H1 (cell line): ENCODE measurements around the gene BBLN. TPM values are rescaled to one million over a fixed set of nuclear protein-coding genes. Genes with fewer than 3 reads are reported as not detected.

Experiments
- CTCF ChIA-PET: fragments of 300-600 bp; sonication (Branson Sonifier 250); formaldehyde crosslinking; loops from one replicate; lab custom pipeline; 2021; ENCODE audit not compliant: partially characterized antibody; lab: Charles Lee
- POLR2A ChIA-PET: fragments of 300-600 bp; sonication (Branson Sonifier 250); formaldehyde crosslinking; loops from one replicate; lab custom pipeline; 2021; ENCODE audit warnings: inconsistent platforms; ENCODE audit not compliant: partially characterized antibody; lab: Charles Lee
- DNase-seq, 2 experiments: peaks; one replicate each; pipeline versions ENCODE4 v3.0.0 to v3.0.0-alpha.2; 2010 to 2022; ENCODE audit warnings: low spot score in 2 of 2, low read depth in 1 of 2, mixed read lengths in 1 of 2
- FAIRE-seq: peaks from 2 replicates; lab custom pipeline; 2011; peaks lifted over from hg19 to GRCh38; lab: Jason Lieb, UNC
- H2AFZ ChIP-seq: 2 replicates; pipeline ENCODE4 v1.8.1; 2012; ENCODE audit warnings: low read length, inconsistent platforms
- H2AK5ac ChIP-seq: 2 replicates; pipeline ENCODE4 v1.6.1; 2013; ENCODE audit warnings: low read depth, low read length
- H2BK120ac ChIP-seq: replicated peaks from 2 replicates; pipeline ENCODE3; 2013; ENCODE audit warnings: low read depth, low read length, inconsistent platforms
- H2BK12ac ChIP-seq: 2 replicates; pipeline ENCODE4 v1.6.1; 2013; ENCODE audit warnings: low read depth, low read length
- H2BK15ac ChIP-seq: 2 replicates; pipeline ENCODE4 v1.6.1; 2013; ENCODE audit warnings: low read length
- H2BK20ac ChIP-seq: 2 replicates; pipeline ENCODE4 v1.6.1; 2013; ENCODE audit warnings: low read length
- H2BK5ac ChIP-seq: 2 replicates; pipeline ENCODE4 v1.6.1; 2013; ENCODE audit warnings: low read depth, low read length
- H3K14ac ChIP-seq: 2 replicates; pipeline ENCODE4 v1.6.1; 2013; ENCODE audit warnings: inconsistent platforms; ENCODE audit not compliant: insufficient read length
- H3K18ac ChIP-seq: 2 replicates; pipeline ENCODE4 v1.6.1; 2013; ENCODE audit warnings: low read length; ENCODE audit errors: extremely low read depth
- H3K23ac ChIP-seq: 2 replicates; pipeline ENCODE4 v1.6.1; 2013; ENCODE audit warnings: inconsistent platforms; ENCODE audit not compliant: insufficient read length
- H3K23me2 ChIP-seq: 2 replicates; pipeline ENCODE4 v1.6.1; 2013; ENCODE audit warnings: low read depth, low read length
- H3K27ac ChIP-seq: 2 replicates; pipeline ENCODE4 v1.6.1; 2011; ENCODE audit warnings: low read depth, low read length, inconsistent platforms
- H3K27me3 ChIP-seq, 4 experiments: replicated peaks in 1 of 4; 1 replicate in 1 of 4; 2 replicates in 3 of 4; pipeline versions ENCODE4 v1.6.1 to v1.8.1; 2011 to 2013; ENCODE audit warnings: low read length in 3 of 4, mild to moderate bottlenecking in 3 of 4, inconsistent platforms in 2 of 4, mixed read lengths in 2 of 4, moderate library complexity in 1 of 4; ENCODE audit not compliant: control insufficient read depth in 3 of 4, insufficient read depth in 3 of 4; ENCODE audit errors: extremely low read depth in 1 of 4
- H3K36me3 ChIP-seq, 4 experiments: 2 replicates each; pipeline versions ENCODE4 v1.6.1 to v1.8.1; 2011 to 2013; ENCODE audit warnings: mild to moderate bottlenecking in 4 of 4, low read length in 3 of 4, moderate library complexity in 2 of 4, control low read depth in 1 of 4, inconsistent platforms in 1 of 4; ENCODE audit not compliant: insufficient read depth in 4 of 4, control insufficient read depth in 2 of 4
- H3K4ac ChIP-seq: replicated peaks from 2 replicates; pipeline ENCODE3; 2013; ENCODE audit warnings: low read length, low read depth, mixed read lengths, inconsistent platforms; ENCODE audit not compliant: insufficient read length
- H3K4me1 ChIP-seq, 4 experiments: replicated peaks in 1 of 4; 1 replicate in 1 of 4; 2 replicates in 3 of 4; pipeline versions ENCODE4 v1.6.1 to v1.8.1; 2011 to 2013; ENCODE audit warnings: low read length in 3 of 4, inconsistent platforms in 2 of 4, mixed read lengths in 1 of 4; ENCODE audit not compliant: insufficient read depth in 4 of 4, control insufficient read depth in 3 of 4
- H3K4me2 ChIP-seq, 2 experiments: 2 replicates each; pipeline versions ENCODE4 v1.6.1 to v1.8.1; 2011 to 2013; ENCODE audit warnings: low read depth in 2 of 2, low read length in 2 of 2, control low read depth in 1 of 2, inconsistent platforms in 1 of 2, mild to moderate bottlenecking in 1 of 2; ENCODE audit not compliant: insufficient read depth in 1 of 2
- H3K4me3 ChIP-seq, 4 experiments: fragments of 200-600, 300-600 bp in 1 of 4; sonication (generic), shearing (Covaris generic), sonication (Bioruptor Twin) in 1 of 4; 2 replicates each; pipeline versions ENCODE4 v1.5.1 to v1.8.1; 2011 to 2016; ENCODE audit warnings: low read length in 4 of 4, low read depth in 3 of 4, control low read depth in 2 of 4, inconsistent platforms in 2 of 4, mild to moderate bottlenecking in 2 of 4, mixed read lengths in 1 of 4, moderate library complexity in 1 of 4; ENCODE audit not compliant: insufficient read depth in 2 of 4; ENCODE audit errors: extremely low read depth in 1 of 4
- H3K56ac ChIP-seq: replicated peaks from 2 replicates; pipeline ENCODE3; 2013; ENCODE audit warnings: low read depth, mild to moderate bottlenecking, mixed read lengths, low read length, inconsistent platforms; ENCODE audit not compliant: insufficient read length
- H3K79me1 ChIP-seq: 2 replicates; pipeline ENCODE4 v1.6.1; 2013; ENCODE audit warnings: low read depth, low read length, control low read depth
- H3K79me2 ChIP-seq, 2 experiments: 2 replicates each; pipeline versions ENCODE4 v1.6.1 to v1.8.1; 2012 to 2013; ENCODE audit warnings: low read length in 2 of 2, mild to moderate bottlenecking in 2 of 2, inconsistent platforms in 1 of 2; ENCODE audit not compliant: insufficient read depth in 2 of 2, control insufficient read depth in 1 of 2
- H3K9ac ChIP-seq, 4 experiments: replicated peaks in 1 of 4; 1 replicate in 1 of 4; 2 replicates in 3 of 4; pipeline versions ENCODE4 v1.6.1 to v1.8.1; 2011 to 2013; ENCODE audit warnings: low read depth in 3 of 4, low read length in 3 of 4, control low read depth in 2 of 4, mild to moderate bottlenecking in 2 of 4, moderate library complexity in 2 of 4, inconsistent platforms in 1 of 4; ENCODE audit errors: extremely low read depth in 1 of 4
- H3K9me3 ChIP-seq, 2 experiments: 2 replicates each; pipeline versions ENCODE4 v1.6.1 to v1.8.1; 2012 to 2013; ENCODE audit warnings: mild to moderate bottlenecking in 2 of 2, moderate library complexity in 2 of 2, control low read depth in 1 of 2, inconsistent platforms in 1 of 2, low read depth in 1 of 2, low read length in 1 of 2, mixed read lengths in 1 of 2; ENCODE audit not compliant: insufficient read depth in 2 of 2
- H4K20me1 ChIP-seq, 2 experiments: replicated peaks in 1 of 2; 2 replicates each; pipeline versions ENCODE3 to v1.8.1; 2011 to 2013; ENCODE audit warnings: inconsistent platforms in 2 of 2, low read length in 2 of 2, mild to moderate bottlenecking in 1 of 2; ENCODE audit not compliant: insufficient read depth in 2 of 2, control insufficient read depth in 1 of 2
- H4K5ac ChIP-seq: 2 replicates; pipeline ENCODE4 v1.6.1; 2013; ENCODE audit warnings: low read length, low read depth, mixed read lengths, inconsistent platforms; ENCODE audit not compliant: insufficient read length
- H4K8ac ChIP-seq: 2 replicates; pipeline ENCODE4 v1.8.0; 2013; ENCODE audit warnings: mild to moderate bottlenecking, moderate library complexity, low read length, inconsistent platforms; ENCODE audit not compliant: insufficient read depth; ENCODE audit errors: extremely low read depth
- H4K91ac ChIP-seq: replicated peaks from 2 replicates; pipeline ENCODE3; 2013; ENCODE audit warnings: low read length, mixed read lengths, inconsistent platforms; ENCODE audit not compliant: insufficient read length
- CTBP2 ChIP-seq: IDR thresholded peaks from 2 replicates; pipeline ENCODE4 v1.7.0; 2011; ENCODE audit warnings: borderline replicate concordance, mild to moderate bottlenecking, moderate library complexity, mixed read lengths, low read length; ENCODE audit not compliant: insufficient read depth, insufficient read length
- EZH2 ChIP-seq: fragments of 200-600 bp; sonication (generic); IDR thresholded peaks from 2 replicates; pipeline ENCODE4 v1.7.1; 2012; ENCODE audit warnings: low read depth, mild to moderate bottlenecking, moderate library complexity, low read length, inconsistent platforms; ENCODE audit not compliant: severe bottlenecking
- JUN ChIP-seq: IDR thresholded peaks from 2 replicates; pipeline ENCODE4 v1.6.1; 2011; ENCODE audit warnings: low read depth, mild to moderate bottlenecking, improper control_type of control experiment, low read length
- KDM5A ChIP-seq: fragments of 200-600 bp; IDR thresholded peaks from 2 replicates; pipeline ENCODE4 v1.7.1; 2012; ENCODE audit warnings: mild to moderate bottlenecking, low read length, inconsistent platforms, mixed read lengths
- MAFK ChIP-seq: IDR thresholded peaks from 2 replicates; pipeline ENCODE4 v1.6.1; 2012; ENCODE audit warnings: low read depth, mild to moderate bottlenecking, improper control_type of control experiment, low read length
- NRF1 ChIP-seq: IDR thresholded peaks from 2 replicates; pipeline ENCODE4 v1.6.1; 2011; ENCODE audit warnings: mild to moderate bottlenecking, low read depth, low read length, improper control_type of control experiment
- RXRA ChIP-seq: IDR thresholded peaks from 2 replicates; pipeline ENCODE4 v1.6.1; 2011; ENCODE audit warnings: low read depth, mild to moderate bottlenecking, low read length, moderate library complexity; ENCODE audit not compliant: insufficient read depth
- SAP30 ChIP-seq: fragments of 300-600 bp; sonication (generic); IDR thresholded peaks from 2 replicates; pipeline ENCODE4 v1.7.1; 2012; ENCODE audit warnings: low read length, moderate library complexity, mild to moderate bottlenecking, inconsistent platforms; ENCODE audit not compliant: insufficient read depth, insufficient replicate concordance
- SP1 ChIP-seq: IDR thresholded peaks from 2 replicates; pipeline ENCODE4 v1.6.1; 2011; ENCODE audit warnings: low read depth, low read length
- YY1 ChIP-seq: IDR thresholded peaks from 2 replicates; pipeline ENCODE4 v1.6.1; 2011; ENCODE audit warnings: low read depth, mild to moderate bottlenecking, low read length
- WGBS, 2 experiments: shearing (Covaris generic) in 1 of 2; methylation state at CpG; one replicate each; pipeline versions ENCODE4 v1.1.6 to v1.1.7; 2013 to 2015; ENCODE audit warnings: low lambda C conversion rate in 2 of 2, mixed read lengths in 2 of 2, inconsistent platforms in 1 of 2, low coverage in 1 of 2, missing lambda C conversion rate in 1 of 2; ENCODE audit not compliant: insufficient replicate concordance in 2 of 2, insufficient coverage in 1 of 2, insufficient read length in 1 of 2; ENCODE audit errors: extremely low coverage in 1 of 2, missing lambda C conversion rate in 1 of 2; 5-methylcytosine and 5-hydroxymethylcytosine counted together
- polyA plus RNA-seq, 7 experiments: library from polyadenylated mRNA; depleted of rRNA in 3 of 7; stranded (reverse) in 5 of 7; unstranded in 2 of 7; fragments of >200 nt in 5 of 7; fragments of 200-250 nt in 2 of 7; gene quantifications; 1 replicate in 5 of 7; 2 replicates in 1 of 7; 4 replicates in 1 of 7; pipeline versions ENCODE4 v1.2.1 to v1.2.3, GENCODE V29; 2011 to 2013; ENCODE audit warnings: missing spikeins in 2 of 7, mixed read lengths in 2 of 7
- total RNA-seq: library from RNA; stranded (reverse); fragmentation: NEBNext Ultra II Directional; extraction: Animal tissue kit (Norgen Biotek cat#: 25700); gene quantifications from 2 replicates; pipeline ENCODE4 v1.2.1, GENCODE V29; 2021
- TF ChIP-seq, protein P1 (sequence below): IDR thresholded peaks from 2 replicates; pipeline ENCODE4 v1.6.1; 2012; ENCODE audit warnings: inconsistent platforms

The BBLN gene
- total and polyA plus RNA-seq, 2 of the 8 experiments (the other 6 are each of a cell fraction or from before 2014, with no cell fraction given), result 63.1 to 164 TPM

DNA sequence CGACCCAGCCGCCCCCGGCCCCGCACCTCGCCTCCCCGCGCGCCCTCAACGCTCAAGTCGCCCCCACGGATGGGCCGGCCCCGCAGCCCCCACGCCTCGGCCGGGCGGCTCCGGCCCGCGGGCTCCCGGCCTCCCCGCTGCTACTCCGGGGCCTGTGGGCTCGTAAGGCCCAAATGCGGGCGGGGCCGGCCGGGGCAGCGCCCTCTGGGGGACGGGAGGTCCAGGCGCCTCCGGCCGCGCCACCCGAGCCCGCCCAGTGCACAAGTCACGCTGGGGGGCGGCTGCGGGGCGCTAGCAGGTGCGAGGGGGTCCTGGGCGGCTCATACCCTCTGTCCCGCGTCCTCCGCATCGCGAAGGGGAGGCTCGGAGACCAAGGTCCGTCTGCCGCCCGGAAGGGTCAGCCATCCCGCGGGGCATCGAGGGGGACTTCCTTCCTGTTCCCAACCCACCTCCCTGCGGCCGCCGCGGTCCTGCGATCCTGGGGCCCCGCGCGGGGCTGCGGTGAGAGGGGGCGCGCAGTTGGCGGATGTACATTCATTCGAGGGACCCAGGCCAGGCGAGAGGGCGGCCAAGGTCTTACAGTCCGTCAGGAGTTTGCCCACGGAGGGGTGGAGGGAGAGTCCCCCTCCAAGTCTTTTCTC, 31.5 kb downstream of the BBLN start, which contains the start of gene CIZ1:
Gene CIZ1 (minus strand): TSS at position 167 of the 641 bp plus-strand sequence. CDS start 715 bp downstream, outside the sequence.
- Histone ChIP-seq H2BK15ac (no peak within 1 kb of the TSS), H3K56ac (peak within 1 kb of the TSS; percentile 52), H2BK20ac (no peak within 1 kb of the TSS), H3K9me3 (no peaks in the 10 kb centered on the region), H3K36me3 (peaks cover 0 to 9% (median 5%) of the 10 kb centered on the region in 4 experiments; a peak in 3 of 8 replicates), H2BK5ac (peak within 1 kb of the TSS; percentile 71; the same call in 1 of the 2 replicates), H3K14ac (no peak within 1 kb of the TSS), H3K23ac (no peak within 1 kb of the TSS), H3K4me1 (peaks cover 0 to 11% (median 4%) of the 10 kb centered on the region in 4 experiments; a peak in 4 of 7 replicates), H3K79me1 (no peaks in the 10 kb centered on the region; the same call in 1 of the 2 replicates), H3K79me2 (no peaks in the 10 kb centered on the region), H3K23me2 (peaks cover 10% of the 10 kb centered on the region; the same call in 1 of the 2 replicates), H2BK120ac (no peak within 1 kb of the TSS), H2AFZ (peak within 1 kb of the TSS; percentile 77; the same call in 1 of the 2 replicates), H3K27ac (no peak within 1 kb of the TSS; the same call in 1 of the 2 replicates), H4K91ac (peak within 1 kb of the TSS; percentile 91), H3K4me3 (peak within 1 kb of the TSS; percentile 64 to 99 (median 77)), H3K4ac (no peak within 1 kb of the TSS), H3K18ac (peak within 1 kb of the TSS; percentile 87), H4K20me1 (no peaks in the 10 kb centered on the region), H4K8ac (peak within 1 kb of the TSS; percentile 90), H3K9ac (peak within 1 kb of the TSS; percentile 55 to 60 (median 58); a peak in 6 of 7 replicates), H4K5ac (peak within 1 kb of the TSS; percentile 45), H3K27me3 (no peaks in the 10 kb centered on the region), H2AK5ac (no peak within 1 kb of the TSS), H2BK12ac (no peak within 1 kb of the TSS; the same call in 1 of the 2 replicates), H3K4me2 (peak within 1 kb of the TSS; percentile 86 to 94)
- POLR2A ChIA-PET, result interaction anchor here (1.3 to 3.3 kb wide), 3 partner anchors 9 to 15 kb away, joined by 5 to 13 read pairs (median 11); no protein-coding TSS in a partner anchor
- FAIRE-seq (no peak), DNase-seq (peak in 1 of 2 experiments; percentile 84)
- 2% methylated on average over 43 of the region's 71 CpGs; no CpG with 5 or more reads in 1 of the 2 experiments for WGBS, 2 experiments
- CTCF ChIA-PET, result interaction anchor here (0.6 to 2.8 kb wide), 11 partner anchors 8 to 220 kb away, joined by 3 to 16 read pairs (median 4); no protein-coding TSS in a partner anchor
- TF ChIP-seq KDM5A (no peak), JUN (no peak), NRF1 (no peak), MAFK (no peak), RXRA (no peak), SP1 (no peak), EZH2 (no peak), SAP30 (no peak), CTBP2 (no peak), YY1 (no peak)
- TF ChIP-seq, protein P1, sequence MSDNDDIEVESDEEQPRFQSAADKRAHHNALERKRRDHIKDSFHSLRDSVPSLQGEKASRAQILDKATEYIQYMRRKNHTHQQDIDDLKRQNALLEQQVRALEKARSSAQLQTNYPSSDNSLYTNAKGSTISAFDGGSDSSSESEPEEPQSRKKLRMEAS, result 0 out of 2 replicates have a peak, but pooled peaks have one; percentile 12
